Chondrocyte (in vitro differentiated cells): ENCODE measurements around the gene PAPSS1. TPM values are rescaled to one million over a fixed set of nuclear protein-coding genes. Genes with fewer than 3 reads are reported as not detected.
A peak's percentile ranks its signal among the peaks of the same experiment; 100 is the strongest.

Source experiments
- DNase-seq: peaks from one replicate; pipeline ENCODE4 v3.0.0; 2021; ENCODE audit warnings: mixed read lengths, low spot score
- H3K27ac Mint-ChIP-seq: one replicate; pipeline ENCODE4 v1.8.0; 2021; ENCODE audit warnings: mild to moderate bottlenecking, moderate library complexity, mixed read lengths; ENCODE audit not compliant: unreplicated experiment
- H3K27me3 Mint-ChIP-seq: 2 replicates; pipeline ENCODE4 v1.8.0; 2021; ENCODE audit warnings: low read depth, mixed read lengths
- H3K36me3 Mint-ChIP-seq: 2 replicates; pipeline ENCODE4 v1.8.0; 2021; ENCODE audit warnings: low read depth, mixed read lengths
- H3K4me1 Mint-ChIP-seq: 2 replicates; pipeline ENCODE4 v1.8.0; 2021; ENCODE audit warnings: low read depth, mild to moderate bottlenecking, mixed read lengths
- H3K4me3 Mint-ChIP-seq: one replicate; pipeline ENCODE4 v1.8.0; 2021; ENCODE audit warnings: mild to moderate bottlenecking, moderate library complexity, mixed read lengths; ENCODE audit not compliant: unreplicated experiment
- H3K9me3 Mint-ChIP-seq: 2 replicates; pipeline ENCODE4 v1.8.0; 2021; ENCODE audit warnings: low read depth, mixed read lengths
- CTCF ChIP-seq: fragments of 200-600 bp; sonication (generic); IDR thresholded peaks from 2 replicates; pipeline ENCODE4 v1.5.0; 2021; ENCODE audit warnings: antibody characterized with exemption, mild to moderate bottlenecking, moderate library complexity
- total RNA-seq: library from RNA; stranded (reverse); gene quantifications from 3 replicates; pipeline ENCODE4 v1.2.1, GENCODE V29; 2021

Gene PAPSS1
- total RNA-seq, 1 donor from 2014 or later: 105 TPM

- no peaks in the 10 kb centered on the region for H3K9me3 Mint-ChIP-seq
- TF ChIP-seq CTCF: no peak
- H3K27ac Mint-ChIP-seq: no peak overlapping the region
- H3K36me3 Mint-ChIP-seq: no peaks in the 10 kb centered on the region
- H3K4me3 Mint-ChIP-seq: no peak overlapping the region
- peaks cover 15% of the 10 kb centered on the region for H3K27me3 Mint-ChIP-seq
- H3K4me1 Mint-ChIP-seq: peaks cover 3% of the 10 kb centered on the region
- DNase-seq: no peak
These were observed 31.6 kb upstream of the PAPSS1 start for GRCh38 chr4:107751670-107752069.

GRCh38 chr4:107747748-107748486 is 27.9 kb upstream of the PAPSS1 start:
- no peak for DNase-seq
- no peaks in the 10 kb centered on the region for H3K36me3 Mint-ChIP-seq
- H3K27ac Mint-ChIP-seq: no peak overlapping the region
- H3K4me3 Mint-ChIP-seq: no peak overlapping the region
- no peak for TF ChIP-seq CTCF
- H3K9me3 Mint-ChIP-seq: peaks cover 12% of the 10 kb centered on the region
- peaks cover 6% of the 10 kb centered on the region for H3K4me1 Mint-ChIP-seq
- peaks cover 12% of the 10 kb centered on the region for H3K27me3 Mint-ChIP-seq

GRCh38 chr4:107746161-107746560 is 26.1 kb upstream of the PAPSS1 start:
- peaks cover 10% of the 10 kb centered on the region for H3K27me3 Mint-ChIP-seq
- DNase-seq: no peak
- peaks cover 19% of the 10 kb centered on the region for H3K4me1 Mint-ChIP-seq
- H3K36me3 Mint-ChIP-seq: no peaks in the 10 kb centered on the region
- H3K4me3 Mint-ChIP-seq: no peak overlapping the region
- TF ChIP-seq CTCF: no peak
- H3K27ac Mint-ChIP-seq: no peak overlapping the region
- H3K9me3 Mint-ChIP-seq: peaks cover 14% of the 10 kb centered on the region

GRCh38 chr4:107744532-107744931 is 24.5 kb upstream of the PAPSS1 start:
- DNase-seq: no peak
- Mint-ChIP-seq H3K27ac (no peak overlapping the region), H3K36me3 (no peaks in the 10 kb centered on the region), H3K4me3 (no peak overlapping the region), H3K9me3 (peaks cover 14% of the 10 kb centered on the region), H3K4me1 (peaks cover 32% of the 10 kb centered on the region), H3K27me3 (peaks cover 5% of the 10 kb centered on the region)
- TF ChIP-seq CTCF: no peak

- H3K36me3 Mint-ChIP-seq: no peaks in the 10 kb centered on the region
- H3K4me1 Mint-ChIP-seq: peaks cover 32% of the 10 kb centered on the region
- peak overlapping the region; percentile 14 for H3K27ac Mint-ChIP-seq
- H3K27me3 Mint-ChIP-seq: peaks cover 4% of the 10 kb centered on the region
- H3K4me3 Mint-ChIP-seq: no peak overlapping the region
- no peak for TF ChIP-seq CTCF
- no peak for DNase-seq
- H3K9me3 Mint-ChIP-seq: peaks cover 14% of the 10 kb centered on the region
These were observed 23.5 kb upstream of the PAPSS1 start for GRCh38 chr4:107743532-107743931.
